H1 (cell line): ENCODE measurements around the gene MAP4K5.

Experiments used
- ATF3 ChIP-seq: IDR thresholded peaks from 2 replicates; pipeline ENCODE4 v1.6.1; 2011; ENCODE audit warnings: low read depth, mild to moderate bottlenecking, low read length; ENCODE audit not compliant: insufficient read depth
- CHD1 ChIP-seq: IDR thresholded peaks from 2 replicates; pipeline ENCODE4 v1.6.1; 2012; ENCODE audit warnings: low read depth, low read length, improper control_type of control experiment
- CTCF ChIP-seq, 3 experiments: IDR thresholded peaks; 1 replicate in 2 of 3; 2 replicates in 1 of 3; pipeline versions ENCODE4 v1.5.1 to v1.6.1; 2011; ENCODE audit warnings: low read length in 3 of 3, mild to moderate bottlenecking in 3 of 3, inconsistent platforms in 2 of 3, low read depth in 1 of 3, moderate library complexity in 1 of 3; ENCODE audit not compliant: insufficient read depth in 1 of 3; ENCODE audit errors: control extremely low read depth in 1 of 3
- KDM5A ChIP-seq: fragments of 200-600 bp; IDR thresholded peaks from 2 replicates; pipeline ENCODE4 v1.7.1; 2012; ENCODE audit warnings: mild to moderate bottlenecking, low read length, inconsistent platforms, mixed read lengths
- SP2 ChIP-seq: IDR thresholded peaks from 2 replicates; pipeline ENCODE4 v1.6.1; 2012; ENCODE audit warnings: mild to moderate bottlenecking, low read length, inconsistent platforms

GRCh38 chr14:50530358-50530757 lies 2.0 kb downstream of the MAP4K5 start:
- TF ChIP-seq SP2 (no peak), CTCF (IDR thresholded peaks at IDR 0.05; ENCODE audit: control extremely low read depth in 1 of 3, insufficient read depth in 1 of 3, low read depth in 1 of 3, low read length in 3 of 3) (no peak), CHD1 (no peak), KDM5A (no peak), ATF3 (no peak)
